OCI-LY7 (cell line): ENCODE measurements around the gene VIPR2.

Source experiments
- EZH2phosphoT487 ChIP-seq: fragments of 200-600 bp; sonication (generic); IDR thresholded peaks from 2 replicates; pipeline ENCODE4 v1.6.1; 2018; ENCODE audit warnings: low read depth, borderline replicate concordance, mild to moderate bottlenecking, mixed run types, antibody characterized with exemption, low read length, moderate library complexity, mixed read lengths
- TF ChIP-seq, protein P1 (sequence below): fragments of 200-600 bp; sonication (generic); conservative IDR thresholded peaks from 2 replicates; pipeline ENCODE4 v1.5.1; 2014; ENCODE audit warnings: mild to moderate bottlenecking, antibody characterized with exemption, low read length, moderate library complexity, mixed read lengths

DNA sequence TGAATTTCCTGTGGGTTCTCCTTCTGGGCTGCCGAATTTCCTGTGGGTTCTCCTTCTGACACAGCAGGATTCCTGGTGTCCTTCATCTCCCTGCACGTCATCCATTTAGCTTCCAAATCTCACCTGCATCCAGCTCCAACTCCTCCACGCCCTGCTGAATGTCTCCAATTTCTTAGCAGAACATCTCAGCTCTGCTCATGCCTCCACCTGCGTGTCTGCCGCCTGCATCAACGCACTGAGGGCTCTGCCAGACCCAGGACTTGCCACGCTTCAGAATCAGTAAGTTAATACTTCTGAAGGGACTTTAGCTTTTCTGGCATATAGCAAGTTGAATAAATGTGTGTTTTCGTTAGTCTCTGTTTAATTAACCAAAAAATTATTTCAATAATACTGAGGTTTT is 31.1 kb upstream of the VIPR2 start:
- TF ChIP-seq, protein P1, sequence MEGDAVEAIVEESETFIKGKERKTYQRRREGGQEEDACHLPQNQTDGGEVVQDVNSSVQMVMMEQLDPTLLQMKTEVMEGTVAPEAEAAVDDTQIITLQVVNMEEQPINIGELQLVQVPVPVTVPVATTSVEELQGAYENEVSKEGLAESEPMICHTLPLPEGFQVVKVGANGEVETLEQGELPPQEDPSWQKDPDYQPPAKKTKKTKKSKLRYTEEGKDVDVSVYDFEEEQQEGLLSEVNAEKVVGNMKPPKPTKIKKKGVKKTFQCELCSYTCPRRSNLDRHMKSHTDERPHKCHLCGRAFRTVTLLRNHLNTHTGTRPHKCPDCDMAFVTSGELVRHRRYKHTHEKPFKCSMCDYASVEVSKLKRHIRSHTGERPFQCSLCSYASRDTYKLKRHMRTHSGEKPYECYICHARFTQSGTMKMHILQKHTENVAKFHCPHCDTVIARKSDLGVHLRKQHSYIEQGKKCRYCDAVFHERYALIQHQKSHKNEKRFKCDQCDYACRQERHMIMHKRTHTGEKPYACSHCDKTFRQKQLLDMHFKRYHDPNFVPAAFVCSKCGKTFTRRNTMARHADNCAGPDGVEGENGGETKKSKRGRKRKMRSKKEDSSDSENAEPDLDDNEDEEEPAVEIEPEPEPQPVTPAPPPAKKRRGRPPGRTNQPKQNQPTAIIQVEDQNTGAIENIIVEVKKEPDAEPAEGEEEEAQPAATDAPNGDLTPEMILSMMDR: no peak
- no peak for TF ChIP-seq EZH2phosphoT487
